Left ventricle myocardium inferior (tissue), 1 donor: ENCODE measurements around the gene GPRC5B. TPM values are rescaled to one million over a fixed set of nuclear protein-coding genes. Genes with fewer than 3 reads are reported as not detected.
A peak's percentile ranks its signal among the peaks of the same experiment; 100 is the strongest.

Source experiments
- DNase-seq: peaks from one replicate; pipeline ENCODE4 v3.0.0-alpha.2; 2020
- H3K27ac ChIP-seq: fragments of 200-600 bp; replicated peaks from 2 replicates; pipeline ENCODE4 v1.8.0; 2021
- H3K27me3 ChIP-seq: fragments of 200-600 bp; 2 replicates; pipeline ENCODE4 v1.8.0; 2021; ENCODE audit warnings: low read depth
- H3K36me3 ChIP-seq: fragments of 200-600 bp; 2 replicates; pipeline ENCODE4 v1.8.0; 2021
- H3K4me1 ChIP-seq: fragments of 200-600 bp; 2 replicates; pipeline ENCODE4 v1.8.0; 2021
- H3K4me3 ChIP-seq: fragments of 200-600 bp; 2 replicates; pipeline ENCODE4 v1.8.0; 2021; ENCODE audit warnings: mild to moderate bottlenecking, moderate library complexity
- H3K9me3 ChIP-seq: fragments of 200-600 bp; replicated peaks from 2 replicates; pipeline ENCODE4 v1.8.0; 2021
- CTCF ChIP-seq: fragments of 200-600 bp; IDR thresholded peaks from 2 replicates; pipeline ENCODE4 v1.8.0; 2021; ENCODE audit warnings: antibody characterized with exemption, mild to moderate bottlenecking, borderline replicate concordance
- intact Hi-C: fragments of 100-400 bp; cut with micrococcal nuclease; formaldehyde crosslinking; loops from one replicate; pipeline ENCODE4 v1.11.0; 2022
- total RNA-seq: library from RNA; stranded (reverse); fragmentation: NEBNext Ultra II Directional; extraction: Animal tissue kit (Norgen Biotek cat#: 25700); gene quantifications from one replicate; pipeline ENCODE4 v1.2.1, GENCODE V29; 2021
- donor health status: DM: no; HTN: yes; CAD: no; lungs with severe emphysema.

The GPRC5B gene
- total RNA-seq, 1 donor from 2014 or later: 82.3 TPM

DNA sequence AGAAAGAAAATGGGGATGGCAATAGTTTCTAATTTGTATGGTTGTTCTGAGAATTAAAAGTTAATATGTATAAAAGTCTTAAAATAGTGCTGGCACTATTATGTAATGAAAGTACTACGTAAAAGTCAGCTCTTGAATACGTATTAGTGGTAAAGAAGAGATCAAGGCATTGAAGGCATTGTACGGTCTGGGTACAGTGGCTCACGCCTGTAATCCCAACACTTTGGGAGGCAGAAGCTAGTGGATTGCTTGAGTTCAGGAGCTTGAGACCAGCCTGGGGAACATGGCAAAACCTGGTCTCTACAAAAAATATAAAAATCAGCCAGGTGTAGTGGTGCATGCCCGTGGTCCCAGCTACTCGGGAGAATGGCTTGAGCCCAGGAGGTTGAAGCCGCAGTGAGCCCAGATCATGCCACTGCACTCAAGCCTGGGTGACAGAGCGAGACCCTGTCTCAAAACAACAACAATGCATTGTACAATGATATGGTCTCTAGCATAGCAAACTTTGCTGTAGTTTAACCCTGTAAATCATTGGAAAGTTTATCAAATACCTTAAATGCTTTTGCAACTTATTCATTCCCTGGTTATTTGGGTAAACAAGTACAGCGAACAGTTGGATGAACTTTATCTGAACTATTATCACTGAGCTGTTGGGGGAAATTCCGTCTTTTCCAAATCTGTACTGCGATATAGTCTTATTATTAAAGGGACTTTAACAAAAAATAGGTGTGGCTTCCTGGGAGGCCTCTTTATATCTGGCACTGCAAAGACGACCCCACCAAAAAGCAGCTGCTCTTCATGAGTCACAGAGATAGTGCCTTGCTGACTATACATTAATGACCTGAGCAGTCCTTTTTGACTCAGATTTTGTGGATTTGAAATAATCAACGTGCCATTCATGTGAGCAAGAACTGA, 73.6 kb downstream of the GPRC5B start:
- Histone ChIP-seq H3K36me3 (no peaks in the 10 kb centered on the region), H3K4me3 (no peak overlapping the region), H3K4me1 (peaks cover 45% of the 10 kb centered on the region), H3K27ac (peak overlapping the region; percentile 57), H3K9me3 (peaks cover 11% of the 10 kb centered on the region), H3K27me3 (no peaks in the 10 kb centered on the region)
- intact Hi-C loops: no loop called here
- DNase-seq: no peak
- TF ChIP-seq CTCF: no peak

- intact Hi-C loops: no loop called here
- no peak for TF ChIP-seq CTCF
- H3K4me1 ChIP-seq: peaks cover 52% of the 10 kb centered on the region
- H3K9me3 ChIP-seq: peaks cover 20% of the 10 kb centered on the region
- H3K27ac ChIP-seq: peak overlapping the region; percentile 83
- DNase-seq: no peak
- no peaks in the 10 kb centered on the region for H3K36me3 ChIP-seq
- H3K27me3 ChIP-seq: no peaks in the 10 kb centered on the region
- H3K4me3 ChIP-seq: no peak overlapping the region
Observed at GRCh38 chr16:19809693-19810092, 75.0 kb downstream of the GPRC5B start.

GRCh38 chr16:19809121-19809635, 75.5 kb downstream of the GPRC5B start:
- Histone ChIP-seq H3K36me3 (no peaks in the 10 kb centered on the region), H3K27me3 (no peaks in the 10 kb centered on the region), H3K27ac (peak overlapping the region; percentile 83), H3K9me3 (peaks cover 20% of the 10 kb centered on the region), H3K4me1 (peaks cover 57% of the 10 kb centered on the region), H3K4me3 (no peak overlapping the region)
- intact Hi-C loops: no loop called here
- DNase-seq: peak; percentile 22
- no peak for TF ChIP-seq CTCF

DNA sequence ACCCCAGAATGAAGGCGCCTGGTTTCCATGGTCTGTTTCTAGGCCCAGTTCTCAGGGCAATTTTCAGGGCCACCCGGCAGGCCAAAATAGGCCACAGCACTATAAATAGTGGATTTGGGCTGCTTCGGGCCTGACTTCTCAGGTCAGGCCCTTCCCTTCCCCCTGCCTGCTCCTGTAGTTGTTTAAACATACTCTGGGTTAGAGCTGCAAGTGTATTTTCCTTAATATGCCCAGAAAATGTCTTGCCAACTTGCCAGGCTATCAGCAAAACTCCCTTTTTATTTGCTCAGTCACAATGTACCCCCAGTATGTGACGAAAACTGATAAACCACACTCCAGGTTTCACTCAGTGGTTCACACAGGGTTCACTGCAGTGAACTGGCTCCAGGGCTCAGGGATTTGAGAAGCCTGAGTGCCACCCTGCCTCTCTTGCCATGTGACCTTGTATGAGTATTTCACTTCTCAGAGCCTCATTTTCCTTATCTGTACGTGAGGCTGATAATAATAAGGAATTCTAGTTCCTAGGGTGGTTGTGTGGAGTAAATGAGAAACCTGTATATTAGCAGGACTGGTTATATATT, 76.5 kb downstream of the GPRC5B start:
- H3K4me3 ChIP-seq: no peak overlapping the region
- no peak for DNase-seq
- no peak for TF ChIP-seq CTCF
- intact Hi-C loops: no loop called here
- H3K27me3 ChIP-seq: no peaks in the 10 kb centered on the region
- peak overlapping the region; percentile 83 for H3K27ac ChIP-seq
- no peaks in the 10 kb centered on the region for H3K36me3 ChIP-seq
- peaks cover 18% of the 10 kb centered on the region for H3K9me3 ChIP-seq
- H3K4me1 ChIP-seq: peaks cover 68% of the 10 kb centered on the region

Other genes with a start within 250 kb of the GPRC5B start
- gene KNOP1, start 166.6 kb downstream of the GPRC5B start, total RNA-seq: 6.7 TPM
- gene IQCK, start 166.6 kb downstream of the GPRC5B start, total RNA-seq: 6.0 TPM
- not detected for gene GPR139, start 189.0 kb upstream of the GPRC5B start, total RNA-seq